Measurements from ENCODE around the gene BRD1. TPM values are rescaled to one million over a fixed set of nuclear protein-coding genes. Genes with fewer than 3 reads are reported as not detected.

BRD1 gene
- total RNA-seq, 2 experiments from 2014 or later = 22.7 to 23.2 TPM

DNA sequence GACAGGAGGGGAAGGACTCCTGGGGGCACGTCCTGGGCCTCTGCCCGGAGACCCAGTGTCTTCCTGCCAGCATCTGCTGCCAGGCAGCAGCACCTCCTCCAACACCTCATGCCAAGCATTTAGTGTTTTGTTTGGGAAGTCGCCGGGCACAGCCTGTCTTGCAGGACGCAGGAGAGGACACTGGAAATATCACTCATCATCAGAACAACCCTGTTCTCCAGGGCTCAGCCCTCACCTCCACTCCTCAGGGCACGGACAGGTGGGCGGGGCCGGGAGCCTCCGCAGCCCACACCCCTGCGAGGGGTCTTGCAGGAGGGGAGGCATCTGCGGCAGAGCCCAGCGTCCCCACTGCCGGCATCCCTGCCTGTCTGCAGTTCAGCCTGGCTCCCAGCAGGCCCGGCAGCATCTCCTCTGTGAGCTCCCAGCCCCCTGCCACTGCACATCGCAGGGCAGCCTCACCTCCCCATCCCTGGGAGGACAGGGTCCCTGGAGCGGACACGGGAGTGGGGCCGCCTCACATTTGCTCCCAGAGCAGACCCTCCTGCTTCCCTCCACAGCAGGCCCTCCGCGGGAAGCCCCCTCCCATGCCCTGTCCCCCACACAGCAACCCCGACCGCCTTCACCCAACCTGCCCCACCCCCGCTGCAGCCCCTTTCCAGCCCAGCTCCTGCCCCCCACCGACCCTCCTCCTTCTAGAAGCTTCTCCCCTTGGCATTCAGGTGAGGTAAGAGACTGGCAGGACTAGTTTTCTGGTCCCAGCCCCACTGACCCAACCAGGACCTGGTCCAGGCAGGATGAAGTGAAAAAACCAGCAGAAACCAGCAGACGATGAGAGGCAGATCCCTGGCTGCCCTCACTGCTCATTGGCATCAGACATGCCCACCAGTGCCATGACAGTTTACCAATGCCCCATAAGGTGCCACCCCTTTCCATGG lies 72.7 kb downstream of the BRD1 start:
- Mint-ChIP-seq H3K27ac (no peak overlapping the region), H3K27me3 (no peaks in the 10 kb centered on the region), H3K9me3 (no peaks in the 10 kb centered on the region), H3K36me3 (no peaks in the 10 kb centered on the region), H3K4me1 (no peaks in the 10 kb centered on the region), H3K4me3 (no peak overlapping the region)
- DNase-seq = no peak

DNA sequence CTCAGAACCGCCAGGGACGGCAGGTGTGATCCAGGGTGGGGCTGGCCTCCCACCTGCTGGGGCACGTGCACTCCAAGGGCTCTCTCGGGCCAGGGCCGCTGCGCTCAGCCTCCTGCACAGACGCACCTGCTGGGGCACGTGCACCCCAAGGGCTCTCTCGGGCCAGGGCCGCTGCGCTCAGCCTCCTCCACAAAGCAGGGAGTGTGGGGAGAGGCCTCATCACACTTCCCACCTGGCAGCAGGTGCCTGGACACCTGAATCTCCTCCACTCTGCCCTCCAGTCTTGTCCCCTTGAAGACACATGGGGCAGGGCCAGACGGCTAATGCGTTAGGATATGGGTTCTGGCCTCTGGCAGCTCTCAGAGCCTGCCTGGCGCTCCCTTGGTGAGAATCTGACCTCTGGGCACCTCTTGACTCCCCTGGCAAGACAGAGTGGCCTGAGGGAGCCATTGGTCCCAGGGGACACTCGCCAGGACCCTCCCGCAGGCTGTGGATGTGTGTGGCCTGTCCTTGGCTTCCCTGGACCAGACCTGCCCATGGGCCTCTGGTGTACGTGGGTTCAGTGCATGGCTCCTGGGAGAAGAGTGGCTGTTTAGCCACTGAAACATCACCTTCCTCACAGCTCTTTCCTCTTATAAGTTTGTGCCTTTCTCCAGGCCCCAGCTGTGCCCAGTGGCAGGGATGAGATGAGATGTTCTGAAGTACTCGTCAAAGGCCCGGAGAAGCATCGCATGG lies 73.5 kb downstream of the BRD1 start:
- H3K9me3 Mint-ChIP-seq = no peaks in the 10 kb centered on the region
- H3K27me3 Mint-ChIP-seq = no peaks in the 10 kb centered on the region
- no peaks in the 10 kb centered on the region for H3K4me1 Mint-ChIP-seq
- no peak overlapping the region for H3K27ac Mint-ChIP-seq
- H3K36me3 Mint-ChIP-seq = no peaks in the 10 kb centered on the region
- no peak for DNase-seq
- no peak overlapping the region for H3K4me3 Mint-ChIP-seq

DNA sequence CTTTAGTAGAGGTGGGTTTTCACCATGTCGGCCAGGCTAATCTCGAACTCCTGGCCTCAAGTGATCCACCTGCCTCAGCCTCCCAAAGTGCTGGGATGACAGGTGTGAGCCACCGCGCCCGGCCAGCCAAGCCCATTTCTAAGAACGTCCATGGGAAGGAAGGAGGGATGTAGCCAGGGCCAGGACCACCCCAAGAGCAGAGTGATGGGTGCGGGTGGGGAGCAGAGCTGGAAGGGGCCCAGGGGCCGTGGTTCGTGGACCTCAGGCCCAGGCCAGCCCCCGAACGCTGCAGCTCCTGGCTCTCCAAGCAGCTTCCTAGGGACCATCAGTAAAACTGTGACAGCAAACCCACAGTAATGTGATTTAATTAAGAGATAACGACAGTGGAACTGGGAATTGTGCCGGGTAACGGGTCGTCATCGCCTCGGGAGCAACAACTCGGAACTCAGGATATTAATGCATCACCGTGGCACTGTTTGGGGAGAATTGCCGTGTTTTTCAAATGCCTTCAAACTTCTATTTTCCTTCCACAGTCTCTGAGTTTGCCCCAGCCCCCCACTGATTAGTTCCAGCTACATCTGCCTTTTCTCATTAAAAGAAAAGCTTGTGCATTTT lies 74.3 kb downstream of the BRD1 start:
- no peak overlapping the region for H3K27ac Mint-ChIP-seq
- H3K36me3 Mint-ChIP-seq = no peaks in the 10 kb centered on the region
- no peak for DNase-seq
- H3K4me3 Mint-ChIP-seq = no peak overlapping the region
- no peaks in the 10 kb centered on the region for H3K9me3 Mint-ChIP-seq
- H3K27me3 Mint-ChIP-seq = no peaks in the 10 kb centered on the region
- H3K4me1 Mint-ChIP-seq = no peaks in the 10 kb centered on the region

DNA sequence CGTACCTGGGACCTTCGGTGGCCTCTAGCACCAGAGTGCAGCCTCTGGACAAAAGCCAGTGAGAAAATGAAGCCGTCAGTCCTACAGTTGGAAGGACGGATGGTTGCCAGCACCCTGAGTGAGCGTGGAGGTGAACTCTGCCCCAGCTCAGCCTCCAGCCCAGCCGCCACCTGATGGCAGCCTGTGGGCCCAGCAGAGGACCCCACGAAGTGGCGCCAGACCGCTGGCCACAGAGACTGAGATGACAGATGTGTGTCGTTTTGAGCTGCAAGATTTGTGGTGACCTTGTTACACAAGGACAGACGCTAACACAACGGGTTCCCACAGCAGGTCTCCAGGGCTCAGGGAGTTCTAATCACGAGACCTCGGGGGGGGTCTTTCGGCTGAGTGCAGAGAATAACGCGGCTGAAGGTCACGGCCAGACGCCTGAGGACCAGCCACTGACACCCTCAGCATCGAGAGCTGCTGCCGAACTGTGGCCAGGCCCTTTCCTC lies 75.0 kb downstream of the BRD1 start:
- Mint-ChIP-seq H3K27ac (no peak overlapping the region), H3K9me3 (peaks cover 6% of the 10 kb centered on the region), H3K4me3 (no peak overlapping the region), H3K36me3 (no peaks in the 10 kb centered on the region), H3K4me1 (no peaks in the 10 kb centered on the region), H3K27me3 (no peaks in the 10 kb centered on the region)
- no peak for DNase-seq

DNA sequence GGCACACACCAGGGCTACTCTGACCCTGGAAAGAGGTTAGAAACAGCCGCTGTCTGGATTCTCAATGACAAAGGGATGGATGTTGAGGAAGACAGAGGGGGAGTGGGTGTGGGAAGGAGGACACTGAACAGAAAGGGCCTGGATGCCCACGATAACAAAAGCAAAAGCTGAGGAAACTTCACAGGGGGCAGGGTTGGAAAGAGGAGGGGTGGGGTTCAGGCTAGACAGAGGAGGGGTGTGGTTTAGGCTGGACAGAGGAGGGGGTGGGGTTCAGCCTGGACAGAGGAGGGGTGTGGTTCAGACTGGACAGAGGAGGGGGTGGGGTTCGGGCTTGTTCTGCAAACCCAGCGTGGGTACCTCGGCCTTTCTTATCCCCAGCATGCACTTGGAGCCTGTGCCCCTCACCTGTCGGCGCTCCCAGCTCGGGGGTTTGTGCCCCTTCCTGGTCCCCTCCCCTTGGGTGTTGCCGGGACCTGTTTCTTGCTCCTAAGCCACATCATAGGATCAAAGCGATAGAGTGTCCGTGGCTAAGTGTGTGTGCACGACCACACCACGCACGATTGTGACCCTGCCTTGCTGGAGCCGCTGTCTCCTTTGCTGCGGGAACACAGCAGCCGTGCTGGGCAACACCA lies 75.6 kb downstream of the BRD1 start:
- H3K9me3 Mint-ChIP-seq = peaks cover 11% of the 10 kb centered on the region
- no peaks in the 10 kb centered on the region for H3K36me3 Mint-ChIP-seq
- no peaks in the 10 kb centered on the region for H3K4me1 Mint-ChIP-seq
- H3K27me3 Mint-ChIP-seq = no peaks in the 10 kb centered on the region
- DNase-seq = no peak
- H3K27ac Mint-ChIP-seq = no peak overlapping the region
- H3K4me3 Mint-ChIP-seq = no peak overlapping the region

DNA sequence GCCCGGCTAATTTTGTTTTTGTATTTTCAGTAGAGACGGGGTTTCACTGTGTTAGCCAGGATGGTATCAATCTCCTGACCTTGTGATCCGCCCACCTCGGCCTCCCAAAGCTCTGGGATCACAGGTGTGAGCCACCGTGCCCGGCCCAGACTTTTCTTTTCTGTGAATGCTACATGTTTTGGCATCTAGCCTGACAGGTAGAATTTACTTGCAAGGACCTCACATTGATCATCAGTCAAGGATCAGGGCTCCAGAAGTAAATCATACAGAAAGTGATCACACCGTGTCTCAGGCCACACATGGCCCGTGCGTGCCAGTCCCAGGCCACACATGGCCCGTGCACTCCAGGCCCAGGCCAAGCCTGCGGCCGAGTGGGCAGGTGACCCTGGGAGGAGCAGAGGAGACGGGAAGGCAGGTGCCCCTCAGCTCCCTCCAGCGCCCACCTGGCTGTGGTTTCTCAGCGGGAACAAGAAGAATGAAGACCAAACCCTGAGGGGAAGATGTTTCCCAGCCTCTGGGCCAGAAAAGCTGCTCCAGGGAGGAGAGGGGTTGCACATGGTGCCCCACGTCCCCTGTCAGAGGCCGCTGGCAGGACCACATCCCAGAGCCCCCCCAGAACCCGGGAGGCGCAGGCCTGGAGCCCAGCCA lies 76.2 kb downstream of the BRD1 start:
- Mint-ChIP-seq H3K9me3 (peaks cover 17% of the 10 kb centered on the region), H3K27ac (no peak overlapping the region), H3K4me3 (no peak overlapping the region), H3K27me3 (no peaks in the 10 kb centered on the region), H3K4me1 (no peaks in the 10 kb centered on the region), H3K36me3 (peaks cover 1% of the 10 kb centered on the region)
- DNase-seq = no peak

DNA sequence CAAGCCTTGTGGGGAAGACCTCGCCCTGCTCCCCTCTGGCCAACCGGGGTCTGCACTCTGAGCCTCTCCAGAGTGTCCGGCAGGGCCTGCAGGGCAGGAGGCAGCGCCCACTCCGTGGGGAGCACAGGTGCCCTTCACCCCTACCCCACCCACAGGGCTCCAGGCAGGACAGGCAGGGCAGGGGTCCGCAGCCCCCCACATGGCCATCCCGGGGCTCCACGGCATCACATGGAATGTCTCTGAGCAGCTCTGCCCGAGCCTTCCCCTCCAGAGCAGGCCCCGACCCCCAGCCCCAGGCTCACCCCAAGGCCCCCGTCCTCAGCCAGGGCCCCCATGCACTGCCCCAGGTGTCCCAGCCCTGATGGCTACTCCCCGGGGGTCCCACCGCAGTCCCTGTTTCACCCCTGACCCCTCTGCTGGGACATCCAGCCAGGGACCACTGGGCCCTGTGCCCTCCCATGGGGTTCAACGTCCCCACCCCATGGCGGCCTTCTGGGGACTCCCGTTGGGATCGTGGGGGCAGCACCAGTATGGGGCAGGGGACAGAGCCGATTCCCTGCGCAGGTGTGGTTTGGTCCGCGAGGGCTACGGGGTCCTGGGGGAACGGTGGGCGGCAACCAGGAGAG lies 77.7 kb downstream of the BRD1 start:
- Mint-ChIP-seq H3K4me3 (no peak overlapping the region), H3K27me3 (no peaks in the 10 kb centered on the region), H3K9me3 (peaks cover 30% of the 10 kb centered on the region), H3K36me3 (peaks cover 10% of the 10 kb centered on the region), H3K27ac (no peak overlapping the region), H3K4me1 (no peaks in the 10 kb centered on the region)
- DNase-seq = no peak

DNA sequence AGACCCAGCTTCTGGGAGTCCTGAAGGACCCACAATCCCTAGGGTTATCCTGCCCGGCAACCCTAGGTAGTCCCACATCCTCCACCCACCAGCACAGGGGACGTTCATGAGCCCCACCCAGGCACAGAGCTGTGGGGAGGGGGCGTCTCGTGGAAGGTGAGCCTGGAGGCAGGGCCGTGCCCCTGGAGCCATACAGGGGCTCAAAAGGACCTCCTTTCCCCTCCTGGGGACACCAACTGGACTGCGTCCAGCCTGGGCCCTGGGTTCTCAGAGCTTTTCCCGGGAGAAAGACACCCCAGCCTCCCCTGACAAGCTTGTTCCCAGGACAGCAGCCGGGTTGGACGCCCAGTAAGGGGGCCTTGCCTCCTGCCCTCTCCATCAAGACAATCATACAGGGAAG lies 78.4 kb downstream of the BRD1 start:
- Mint-ChIP-seq H3K4me3 (no peak overlapping the region), H3K27me3 (no peaks in the 10 kb centered on the region), H3K27ac (no peak overlapping the region), H3K4me1 (no peaks in the 10 kb centered on the region), H3K9me3 (peaks cover 34% of the 10 kb centered on the region), H3K36me3 (peaks cover 10% of the 10 kb centered on the region)
- no peak for DNase-seq

DNA sequence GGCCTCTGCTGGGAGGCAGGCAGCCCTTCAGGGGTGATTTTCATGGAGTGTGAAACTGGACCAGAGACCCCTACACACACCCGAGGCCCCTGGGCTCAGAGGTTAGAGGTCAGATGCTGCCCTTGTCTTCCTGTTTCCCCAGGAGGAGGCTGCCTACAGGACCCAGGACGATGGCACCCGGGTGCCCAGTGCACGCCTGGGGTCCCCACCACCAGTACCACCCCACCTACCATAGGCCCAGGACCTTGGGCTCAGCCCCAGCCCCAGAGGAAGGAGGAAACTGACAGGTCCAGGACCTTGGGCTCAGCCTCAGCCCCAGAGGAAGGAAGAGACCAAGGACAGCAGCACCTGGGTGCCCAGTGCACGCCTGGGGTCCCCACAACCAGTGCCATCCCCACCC lies 79.2 kb downstream of the BRD1 start:
- Mint-ChIP-seq H3K36me3 (peaks cover 10% of the 10 kb centered on the region), H3K27ac (no peak overlapping the region), H3K27me3 (no peaks in the 10 kb centered on the region), H3K4me1 (no peaks in the 10 kb centered on the region), H3K9me3 (peaks cover 41% of the 10 kb centered on the region), H3K4me3 (no peak overlapping the region)
- DNase-seq = no peak

DNA sequence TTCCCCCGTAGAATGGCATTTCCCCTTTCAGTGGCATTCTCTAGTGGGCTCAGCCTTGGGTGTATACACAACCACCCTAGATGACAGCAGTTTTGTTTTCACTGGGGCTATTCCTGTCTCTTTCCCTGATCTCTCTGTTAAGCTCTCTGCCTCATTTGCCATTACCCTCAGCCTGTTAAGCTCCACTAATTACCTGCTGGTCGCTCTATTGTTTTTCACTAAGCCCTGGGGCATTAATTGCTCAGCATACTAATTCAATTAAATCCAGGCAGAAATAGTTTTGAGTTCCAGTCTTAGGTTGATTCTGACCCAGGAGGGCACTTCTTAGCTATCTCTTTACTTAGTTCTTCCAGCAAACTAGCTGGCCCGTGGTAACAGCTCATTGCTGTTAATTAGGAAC lies 80.0 kb downstream of the BRD1 start:
- peaks cover 10% of the 10 kb centered on the region for H3K36me3 Mint-ChIP-seq
- DNase-seq = no peak
- H3K9me3 Mint-ChIP-seq = peaks cover 48% of the 10 kb centered on the region
- no peak overlapping the region for H3K4me3 Mint-ChIP-seq
- H3K27me3 Mint-ChIP-seq = peaks cover under 1% of the 10 kb centered on the region
- H3K27ac Mint-ChIP-seq = no peak overlapping the region
- no peaks in the 10 kb centered on the region for H3K4me1 Mint-ChIP-seq

DNA sequence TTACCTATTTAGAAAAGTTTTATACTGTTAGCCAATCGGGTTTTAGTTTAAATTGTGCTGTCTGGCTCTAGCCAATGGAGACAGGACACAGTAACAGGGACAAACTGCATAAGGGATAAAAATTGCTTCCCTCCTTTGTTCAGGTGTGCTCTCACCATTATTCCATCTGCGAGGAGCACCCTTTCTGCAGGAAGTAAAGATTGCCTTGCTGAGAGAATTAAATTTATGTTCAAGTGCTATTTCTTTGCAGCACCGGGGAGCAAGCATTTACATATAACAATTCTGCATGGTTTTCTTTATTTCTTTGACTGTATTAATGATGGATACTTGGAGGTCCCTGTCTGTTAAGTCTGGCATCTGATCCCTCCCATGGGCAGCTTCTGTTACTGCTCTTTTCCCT lies 80.5 kb downstream of the BRD1 start:
- Mint-ChIP-seq H3K4me1 (no peaks in the 10 kb centered on the region), H3K27ac (no peak overlapping the region), H3K9me3 (peaks cover 48% of the 10 kb centered on the region), H3K4me3 (no peak overlapping the region), H3K36me3 (peaks cover 10% of the 10 kb centered on the region), H3K27me3 (peaks cover 7% of the 10 kb centered on the region)
- DNase-seq = no peak

DNA sequence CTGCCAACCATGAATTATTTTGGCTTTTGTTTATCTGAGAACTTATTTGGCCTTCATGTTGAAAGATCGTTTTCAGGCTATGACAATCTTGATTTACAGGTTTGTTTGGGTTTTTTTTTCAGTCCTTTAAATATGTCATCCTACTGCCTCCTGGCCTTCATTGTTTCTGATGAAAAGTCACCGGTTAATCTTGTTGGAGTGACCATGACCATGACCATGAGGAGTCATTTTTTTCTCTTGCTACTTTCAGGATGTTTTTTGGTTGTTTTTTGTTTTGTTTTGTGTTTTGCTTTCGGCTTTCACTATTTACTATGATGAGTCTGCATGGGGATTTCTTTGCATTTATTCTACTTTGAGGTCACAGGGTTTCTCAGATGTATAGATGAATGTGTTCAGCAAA lies 81.6 kb downstream of the BRD1 start:
- no peak for DNase-seq
- no peak overlapping the region for H3K27ac Mint-ChIP-seq
- peaks cover 48% of the 10 kb centered on the region for H3K9me3 Mint-ChIP-seq
- peaks cover 10% of the 10 kb centered on the region for H3K36me3 Mint-ChIP-seq
- H3K27me3 Mint-ChIP-seq = peaks cover 10% of the 10 kb centered on the region
- H3K4me3 Mint-ChIP-seq = no peak overlapping the region
- H3K4me1 Mint-ChIP-seq = no peaks in the 10 kb centered on the region

DNA sequence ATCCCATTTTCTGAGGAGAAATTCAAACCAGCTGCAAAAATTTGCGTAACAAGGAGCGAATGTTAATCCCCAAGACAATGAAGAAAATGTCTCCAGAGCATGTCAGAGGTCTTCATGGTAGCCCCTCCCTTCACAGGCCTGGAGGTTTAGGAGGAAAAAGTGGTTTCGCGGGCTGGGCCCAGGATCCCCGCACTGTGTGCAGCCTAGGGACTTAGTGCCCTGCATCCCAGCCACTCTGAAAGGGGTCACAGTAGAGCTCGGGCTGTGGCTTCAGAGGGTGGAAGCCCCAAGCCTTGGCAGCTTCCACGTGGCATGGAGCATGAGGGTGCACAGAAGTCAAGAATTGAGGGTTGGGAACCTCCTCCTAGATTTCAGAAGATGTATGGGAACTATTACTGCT lies 87.4 kb downstream of the BRD1 start:
- Mint-ChIP-seq H3K36me3 (no peaks in the 10 kb centered on the region), H3K4me3 (no peak overlapping the region), H3K27me3 (peaks cover 31% of the 10 kb centered on the region), H3K4me1 (no peaks in the 10 kb centered on the region), H3K9me3 (peaks cover 26% of the 10 kb centered on the region), H3K27ac (no peak overlapping the region)
- no peak for DNase-seq

DNA sequence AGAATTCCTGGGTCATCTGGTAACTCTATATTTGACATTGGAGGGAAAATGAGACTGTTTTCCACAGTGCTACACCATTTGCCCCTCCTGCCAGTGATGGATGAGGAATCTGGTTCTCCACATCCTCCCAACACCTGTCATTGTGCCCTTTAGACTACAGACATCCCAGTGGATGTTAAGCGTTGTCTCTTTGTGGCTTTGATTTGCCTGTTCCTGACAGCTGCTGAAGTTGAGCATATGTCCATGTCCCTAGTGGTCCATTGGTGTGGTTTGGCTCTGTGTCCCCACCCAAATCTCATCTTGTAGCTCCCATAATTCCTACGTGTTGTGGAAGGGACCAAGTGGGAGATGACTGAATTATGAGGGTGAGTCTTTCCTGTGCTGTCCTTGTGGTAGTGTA lies 88.5 kb downstream of the BRD1 start:
- no peak overlapping the region for H3K4me3 Mint-ChIP-seq

More for the DNA sequence above, 88.5 kb downstream of the BRD1 start:
- H3K4me1 Mint-ChIP-seq = no peaks in the 10 kb centered on the region
- DNase-seq = no peak
- H3K27ac Mint-ChIP-seq = no peak overlapping the region
- H3K9me3 Mint-ChIP-seq = peaks cover 19% of the 10 kb centered on the region
- H3K27me3 Mint-ChIP-seq = peaks cover 35% of the 10 kb centered on the region
- no peaks in the 10 kb centered on the region for H3K36me3 Mint-ChIP-seq

Measured in activated naive CD8-positive, alpha-beta T cell treated with anti-CD3 and anti-CD28 coated beads for 36 hours (primary cell).